Activated CD4-positive, CD25-positive, alpha-beta regulatory T cell treated with anti-CD3 and anti-CD28 coated beads, Interleukin-2, amount 50 U/mL, for 24 hours (primary cell): ENCODE results near the gene SCN4A.
"Not testable (repeated sequence)": the region's sequence is repeated elsewhere in the genome, so short reads cannot be mapped to it uniquely, and the experiment has no call there.

Experiments used
- ATAC-seq, 2 donors: fragments of 150-1000 bp; cut with Tn5 transposase; one replicate each; pipeline ENCODE4 v1.10.0; 2021; ENCODE audit warnings: mild to moderate bottlenecking in 1 of 2, moderate library complexity in 1 of 2

SCN4A gene

DNA sequence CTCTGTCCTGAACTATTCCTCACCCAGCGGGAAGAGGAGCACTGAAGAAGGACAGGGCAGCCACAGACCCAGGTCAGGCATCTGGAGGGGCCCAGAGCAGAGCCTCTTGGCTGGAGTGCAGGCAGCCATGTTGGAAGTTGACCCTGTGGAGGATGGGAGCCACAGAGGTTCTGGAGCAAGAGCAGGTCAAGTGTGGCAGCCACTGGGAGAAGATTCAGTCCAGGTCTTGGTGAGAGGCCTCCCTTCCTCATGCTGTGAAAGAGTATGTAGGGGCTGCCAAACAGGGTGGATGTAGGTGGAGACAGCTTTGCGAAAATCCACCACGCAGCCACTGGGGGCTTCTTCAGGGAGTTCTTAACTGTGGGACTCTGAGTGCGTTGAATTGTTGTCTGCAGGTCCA is 40.0 kb downstream of the SCN4A start:
- no peak for ATAC-seq

DNA sequence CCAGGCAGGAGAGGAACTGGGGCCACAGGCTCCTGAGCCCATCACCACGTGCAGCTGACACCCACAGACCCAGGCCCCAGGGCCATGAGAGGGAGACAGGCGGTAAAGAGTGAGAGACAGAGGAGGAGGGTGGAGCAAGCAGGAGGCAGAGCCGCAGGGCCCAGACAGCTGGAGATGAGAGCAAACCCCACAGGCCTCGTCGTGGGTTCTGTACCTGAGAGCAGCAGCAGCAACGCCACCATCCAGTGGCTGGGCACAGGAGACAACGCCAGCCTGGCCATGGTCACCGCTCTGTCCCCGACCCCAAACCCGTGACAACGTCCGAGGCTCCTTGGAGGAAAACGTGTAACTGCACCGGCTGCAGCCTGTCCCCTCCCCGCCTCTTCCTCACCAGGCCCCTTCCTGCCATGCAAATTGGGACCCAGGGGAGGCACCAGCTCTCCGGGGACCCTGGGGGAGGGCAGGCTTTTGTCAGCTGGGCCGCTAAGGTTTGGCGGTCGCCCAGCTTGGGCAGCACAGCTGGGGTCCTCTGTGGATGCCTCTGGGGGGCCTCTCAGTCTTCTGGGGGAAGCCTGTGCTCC is 40.6 kb downstream of the SCN4A start, which contains the start of gene CD79B:
Gene CD79B (minus strand): TSS at position 351 of the 581 bp plus-strand sequence. CDS start 70 bp downstream, at position 281.
- ATAC-seq = peak; percentile 77 to 78

DNA sequence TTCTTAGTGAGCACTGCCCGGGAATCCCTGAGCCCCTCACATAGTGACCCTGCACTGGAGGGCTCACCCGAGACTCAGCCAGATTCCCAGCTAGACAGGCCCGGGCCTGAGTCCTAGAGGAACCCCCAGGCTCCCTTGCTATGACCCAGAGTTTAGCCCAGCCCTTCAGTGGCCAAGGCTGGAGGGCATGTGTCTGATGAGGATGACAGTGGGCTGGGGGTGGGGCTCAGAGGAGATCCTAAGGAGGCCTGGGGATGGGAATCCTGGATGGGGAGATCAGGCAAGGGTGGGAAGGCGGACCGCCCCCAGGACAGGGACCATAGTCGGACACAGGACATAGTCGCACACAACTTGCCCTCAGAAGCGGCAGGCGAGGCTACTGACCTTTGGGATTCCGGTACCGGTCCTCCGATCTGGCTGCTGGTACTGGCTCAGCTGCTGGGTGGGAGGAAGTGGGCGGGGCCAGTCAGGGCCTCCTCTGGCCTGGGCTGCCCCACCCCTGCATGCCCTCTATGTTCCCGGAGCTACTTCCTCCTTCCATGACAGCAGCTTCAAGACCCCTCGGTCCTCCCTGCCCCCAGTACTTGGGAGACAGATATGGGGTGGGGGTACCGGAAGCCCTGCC is 41.7 kb downstream of the SCN4A start:
- ATAC-seq = peak; percentile 65 to 77

DNA sequence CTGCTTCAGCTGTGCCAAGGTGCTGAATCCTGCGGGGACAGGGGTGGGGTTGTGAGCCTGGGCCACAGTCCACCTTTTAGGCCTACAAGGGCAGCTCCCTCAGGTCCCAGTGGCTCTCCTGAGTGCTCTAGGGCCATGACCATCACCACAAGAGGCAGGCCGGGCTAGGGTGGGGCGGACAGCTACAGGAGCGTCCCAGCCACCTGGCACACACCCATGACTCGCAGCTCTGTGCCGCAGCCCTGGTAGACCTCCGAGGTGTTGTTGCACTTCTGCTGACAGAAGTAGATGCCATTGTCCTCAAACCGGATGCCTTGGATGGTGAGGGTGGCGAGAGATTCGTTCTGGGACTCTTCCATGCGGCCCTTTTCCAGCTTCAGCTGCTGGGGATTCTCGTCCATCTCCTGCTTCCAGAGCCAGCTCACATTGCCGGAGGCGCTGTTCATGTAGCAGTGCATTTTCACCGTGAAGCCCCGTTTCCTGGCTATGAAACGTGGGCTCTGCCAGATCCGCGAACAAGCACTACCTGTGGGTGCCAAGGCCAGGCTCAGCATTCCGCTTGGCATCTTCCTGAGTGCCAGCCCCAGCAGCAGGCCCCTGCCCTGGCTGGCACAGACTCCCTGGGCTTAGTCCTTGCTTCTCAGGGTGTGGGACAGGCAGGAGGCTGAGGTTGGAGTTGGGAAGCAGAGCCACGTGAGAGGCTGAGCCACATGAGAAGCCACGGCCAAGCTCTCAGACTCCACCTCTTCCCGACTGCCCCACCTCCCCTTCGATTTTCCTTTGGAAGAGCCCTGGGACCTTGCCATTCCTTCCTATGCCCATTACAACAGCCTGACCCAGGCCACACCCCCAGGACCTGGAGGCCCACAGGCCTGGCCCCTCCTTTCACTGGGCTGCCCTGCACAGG is 42.6 kb downstream of the SCN4A start:
- no peak for ATAC-seq

DNA sequence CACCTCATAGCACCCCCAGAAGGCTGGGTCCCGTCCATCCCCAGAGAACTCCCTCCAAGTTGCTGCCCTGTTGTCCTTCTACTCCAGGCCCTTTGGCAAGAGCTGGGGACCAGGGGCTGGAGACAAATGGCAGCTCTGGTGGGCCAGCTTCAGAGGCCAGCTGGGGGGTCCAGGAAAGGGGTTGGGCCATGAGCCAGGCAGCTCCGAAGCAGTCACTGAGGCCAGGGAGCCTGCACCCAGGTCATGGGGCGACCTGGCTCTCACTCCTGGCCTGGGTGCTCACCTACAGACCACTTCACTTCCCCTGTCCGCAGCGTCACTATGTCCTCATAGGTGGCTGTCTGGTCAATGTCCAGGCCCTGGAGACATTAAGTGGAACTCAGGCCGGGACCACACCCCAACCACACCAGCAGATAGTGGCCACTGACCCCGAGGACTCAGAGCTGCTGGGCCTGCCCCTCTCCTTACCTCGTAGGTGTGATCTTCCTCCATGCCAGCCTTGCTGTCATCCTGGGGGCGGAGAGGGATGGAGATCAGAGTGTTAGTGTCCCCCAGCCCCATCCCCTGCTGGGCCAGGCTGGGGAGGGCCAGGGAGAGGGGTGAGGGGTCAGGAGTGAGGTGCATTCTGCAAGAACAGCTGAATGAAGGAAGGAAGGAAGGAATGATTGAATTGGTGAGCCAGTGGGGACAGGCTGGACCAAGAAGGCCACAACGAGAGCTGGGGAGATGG is 43.6 kb downstream of the SCN4A start:
- ATAC-seq = no peak

DNA sequence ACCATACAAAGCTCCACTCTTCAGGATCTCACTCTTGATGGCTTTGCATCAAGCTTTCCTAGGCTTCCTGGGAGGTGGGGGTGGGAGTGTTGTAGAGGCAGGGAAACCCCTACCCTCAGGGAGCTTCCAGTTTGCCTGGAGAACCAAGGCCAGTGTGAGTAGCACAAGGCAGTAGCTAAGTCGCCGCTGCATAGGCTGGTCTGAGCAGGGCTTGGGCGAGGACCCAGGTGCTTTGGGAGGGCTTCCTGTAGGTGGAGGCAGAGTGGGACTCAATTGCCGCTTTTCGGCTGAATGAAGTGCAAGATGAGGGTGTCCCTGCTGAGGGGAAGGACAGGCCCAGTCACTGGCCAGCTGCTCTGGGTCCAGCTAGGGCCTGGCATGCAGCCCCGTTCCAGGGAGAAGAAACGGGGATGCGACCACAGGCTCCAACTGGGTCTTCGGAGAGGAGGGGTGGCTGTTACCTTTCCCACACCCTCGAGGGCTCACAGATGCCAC is 44.5 kb downstream of the SCN4A start:
- no peak for ATAC-seq

DNA sequence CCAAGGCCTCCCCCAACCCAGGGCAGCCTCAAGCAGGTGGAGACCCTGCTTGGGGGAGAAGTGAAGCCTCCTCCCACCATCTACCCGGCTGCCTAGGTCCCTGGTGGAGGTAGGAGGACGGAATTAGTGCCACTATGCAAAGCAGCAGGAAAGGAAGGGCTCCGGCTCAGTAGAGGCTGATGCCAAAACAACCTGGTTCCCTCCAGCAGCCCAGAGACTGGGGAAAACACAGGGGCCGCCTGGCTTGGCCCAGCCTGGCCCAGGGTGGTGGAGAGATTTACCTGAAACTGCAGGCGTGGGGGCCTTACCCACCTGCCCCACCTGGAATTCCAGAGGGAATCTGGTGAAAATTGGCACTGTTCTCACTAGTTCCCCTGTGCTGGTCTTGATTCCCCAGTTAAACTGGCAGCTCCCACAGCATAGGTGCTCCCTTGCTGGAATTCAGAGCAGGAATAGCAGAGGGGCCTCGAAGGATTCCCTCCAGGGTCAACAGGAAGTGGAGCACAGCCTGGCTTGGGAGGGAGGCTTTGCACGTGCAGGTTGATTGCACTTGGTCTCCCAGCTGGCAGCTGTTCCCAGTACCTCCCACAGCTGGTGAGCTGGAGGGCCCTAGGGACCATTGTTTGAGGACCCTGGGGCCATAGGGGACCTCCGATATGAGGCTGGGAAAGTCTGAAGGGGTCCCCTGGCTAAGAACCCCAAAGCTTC is 45.1 kb downstream of the SCN4A start:
- ATAC-seq = no peak

DNA sequence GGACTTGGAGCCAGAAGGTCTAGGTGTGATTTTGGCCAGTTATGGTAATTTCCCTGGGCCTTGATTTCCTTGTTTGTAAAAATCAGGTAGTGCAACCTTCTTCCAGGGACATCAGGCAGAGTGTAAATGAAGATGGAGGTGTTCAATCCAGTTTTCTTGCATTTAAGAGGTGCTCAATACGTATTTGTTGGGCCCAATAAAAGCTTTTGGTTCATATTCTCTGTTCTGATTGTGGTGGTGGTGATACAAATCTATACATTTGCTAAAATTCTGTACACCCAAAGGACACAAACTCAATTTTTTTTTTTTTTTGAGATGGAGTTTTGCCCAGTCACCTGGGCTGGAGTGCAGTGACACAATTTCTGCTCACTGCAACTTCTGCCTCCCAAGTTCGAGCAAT is 46.6 kb downstream of the SCN4A start:
- ATAC-seq = no peak

DNA sequence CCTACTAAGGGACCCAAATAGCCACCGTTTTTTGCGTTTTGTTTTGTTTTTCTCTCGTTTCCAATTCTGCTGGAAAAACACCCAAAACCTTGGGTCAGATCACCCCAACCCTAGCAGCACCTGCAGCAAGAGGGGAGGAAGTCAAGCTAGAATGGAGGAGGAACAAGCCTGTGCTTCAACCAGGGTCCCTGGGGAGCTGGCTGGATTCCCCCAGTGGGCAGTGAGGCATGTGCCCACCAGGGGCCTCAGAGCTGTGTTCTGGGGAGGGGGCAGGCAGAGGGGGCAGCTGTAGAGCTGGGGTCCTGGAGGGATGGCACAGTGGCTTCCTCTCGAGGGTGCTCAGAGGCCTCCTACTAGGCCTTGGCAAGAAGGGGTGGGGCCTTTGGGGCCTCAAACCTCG is 47.1 kb downstream of the SCN4A start:
- ATAC-seq = no peak

DNA sequence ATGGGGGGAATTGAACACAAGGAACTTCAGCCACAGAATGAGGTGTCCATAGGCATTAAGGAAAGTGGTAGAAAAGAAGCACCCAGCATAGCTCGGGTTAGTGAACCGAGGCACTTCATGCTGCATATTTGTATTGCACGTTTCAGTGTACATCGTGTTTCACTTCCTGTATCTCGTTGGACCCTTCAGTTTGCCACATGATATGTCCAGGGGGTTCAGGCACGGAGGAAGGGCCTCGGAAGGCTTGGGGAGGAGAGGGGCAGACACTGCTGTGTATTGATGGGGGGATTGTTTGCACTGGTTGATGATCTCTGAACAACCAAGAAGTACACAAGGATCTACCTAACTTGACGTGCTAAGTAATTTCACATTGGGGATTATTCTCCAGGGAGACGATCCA is 50.3 kb downstream of the SCN4A start:
- not testable (repeated sequence) for ATAC-seq

DNA sequence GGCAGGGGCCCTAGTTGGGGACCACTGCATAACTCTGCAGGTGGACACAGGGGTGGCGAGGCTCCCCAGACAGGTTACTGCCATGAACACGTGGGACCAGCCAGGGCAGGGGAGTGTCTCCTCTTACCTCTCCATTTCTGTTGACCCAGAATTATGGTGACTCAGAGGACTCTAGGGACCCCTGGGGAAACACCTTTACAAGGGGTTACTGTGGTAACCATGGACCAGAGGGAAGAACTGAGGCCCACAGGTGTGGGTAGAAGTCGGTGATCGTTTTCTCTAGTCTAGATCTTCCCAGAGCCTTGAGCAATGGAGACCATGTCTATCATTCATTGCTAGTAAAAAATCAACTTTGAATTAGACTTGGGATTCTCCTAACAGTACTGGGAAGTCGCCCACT is 51.9 kb downstream of the SCN4A start:
- ATAC-seq = not testable (repeated sequence)

DNA sequence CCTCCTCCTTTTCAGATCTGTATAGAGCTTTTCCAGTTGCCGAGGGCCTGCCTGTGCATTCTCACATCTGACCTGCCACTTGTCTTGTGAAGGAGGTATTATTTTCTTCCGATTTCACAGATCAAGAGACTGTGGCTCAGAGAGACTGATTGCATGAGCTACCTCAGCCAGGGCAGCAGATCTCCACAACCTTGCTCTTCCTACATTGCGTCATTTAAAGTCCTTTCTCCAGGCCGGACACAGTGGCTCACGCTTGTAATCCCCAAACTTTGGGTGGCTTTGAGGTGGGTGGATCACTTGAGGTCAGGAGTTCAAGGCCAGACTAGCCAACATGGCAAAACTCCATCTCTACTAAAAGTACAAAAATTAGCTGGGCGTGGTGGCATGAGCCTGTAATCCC is 52.7 kb downstream of the SCN4A start:
- not testable (repeated sequence) for ATAC-seq

DNA sequence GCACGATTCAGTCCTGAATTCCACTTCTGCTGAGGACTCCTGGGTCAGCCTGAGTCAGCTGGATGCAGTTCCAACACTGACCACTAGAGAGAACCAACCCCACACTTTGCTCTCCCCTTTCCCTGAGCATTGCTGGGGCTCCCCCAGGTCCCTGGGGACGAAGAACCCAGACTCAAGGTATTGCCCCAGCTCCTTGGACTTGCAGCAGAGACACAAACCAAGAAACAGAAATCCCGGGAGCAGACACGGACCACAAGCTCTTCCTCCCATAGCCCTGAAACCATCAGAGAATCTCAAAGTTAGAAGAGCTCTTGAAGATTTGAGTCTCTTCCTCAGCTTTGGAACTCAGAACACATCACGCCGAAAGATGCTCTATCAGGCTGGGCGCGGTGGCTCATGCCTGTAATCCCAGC is 53.4 kb downstream of the SCN4A start:
- ATAC-seq = peak; percentile 88 to 89

DNA sequence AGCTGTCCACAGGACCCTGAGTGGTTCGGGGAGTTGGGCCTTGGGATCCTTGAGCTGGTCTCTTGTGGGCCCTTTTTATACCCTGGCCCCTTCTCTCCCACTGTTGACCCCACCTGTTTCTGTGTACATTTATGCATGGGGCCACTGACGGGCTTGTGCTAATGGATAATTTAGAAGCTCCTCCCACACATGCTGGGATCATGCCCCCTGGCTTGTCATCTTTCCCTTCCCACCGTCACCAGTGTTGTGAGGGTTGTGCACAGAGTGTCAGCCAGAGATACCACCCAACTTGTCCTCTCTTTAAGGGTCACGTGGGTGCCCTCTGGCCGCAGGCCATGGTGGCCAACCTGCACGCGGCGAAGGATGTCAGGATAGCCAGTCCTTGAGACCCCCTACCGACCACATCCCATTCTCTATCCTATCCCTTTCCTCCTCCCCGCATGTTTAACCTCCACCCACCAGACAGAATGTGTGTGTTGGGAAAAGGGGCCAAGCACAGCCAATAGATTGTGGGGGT is 53.9 kb downstream of the SCN4A start, which contains the start of gene GH1:
Gene GH1 (minus strand): TSS at position 51 of the 517 bp plus-strand sequence. CDS start 63 bp downstream, outside the sequence.
- ATAC-seq = not testable (repeated sequence)

DNA sequence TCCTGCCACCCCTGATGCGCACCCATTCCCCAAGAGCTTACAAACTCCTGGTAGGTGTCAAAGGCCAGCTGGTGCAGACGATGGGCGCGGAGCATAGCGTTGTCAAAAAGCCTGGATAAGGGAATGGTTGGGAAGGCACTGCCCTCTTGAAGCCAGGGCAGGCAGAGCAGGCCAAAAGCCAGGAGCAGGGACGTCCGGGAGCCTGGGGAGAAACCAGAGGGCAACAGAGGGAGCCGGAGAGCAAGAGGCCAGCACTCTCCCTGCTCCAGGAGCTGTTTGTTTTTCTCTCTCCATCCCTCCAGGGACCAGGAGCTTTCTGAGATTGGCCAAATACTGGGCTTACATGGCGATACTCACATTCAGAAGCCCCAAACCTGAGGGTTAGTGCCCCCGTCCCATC is 54.4 kb downstream of the SCN4A start:
- no peak for ATAC-seq

DNA sequence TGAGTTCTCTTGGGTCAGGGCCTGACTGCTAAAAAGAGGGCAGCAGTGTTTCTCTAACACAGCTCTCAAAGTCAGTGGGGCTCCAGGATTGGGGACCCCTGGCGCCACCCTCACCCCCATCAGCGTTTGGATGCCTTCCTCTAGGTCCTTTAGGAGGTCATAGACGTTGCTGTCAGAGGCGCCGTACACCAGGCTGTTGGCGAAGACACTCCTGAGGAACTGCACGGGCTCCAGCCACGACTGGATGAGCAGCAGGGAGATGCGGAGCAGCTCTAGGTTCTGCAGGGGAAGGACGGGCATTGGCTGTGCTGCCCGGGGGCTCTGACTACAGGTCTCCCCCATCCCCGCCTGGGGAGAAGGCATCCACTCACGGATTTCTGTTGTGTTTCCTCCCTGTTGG is 55.1 kb downstream of the SCN4A start:
- no peak for ATAC-seq

DNA sequence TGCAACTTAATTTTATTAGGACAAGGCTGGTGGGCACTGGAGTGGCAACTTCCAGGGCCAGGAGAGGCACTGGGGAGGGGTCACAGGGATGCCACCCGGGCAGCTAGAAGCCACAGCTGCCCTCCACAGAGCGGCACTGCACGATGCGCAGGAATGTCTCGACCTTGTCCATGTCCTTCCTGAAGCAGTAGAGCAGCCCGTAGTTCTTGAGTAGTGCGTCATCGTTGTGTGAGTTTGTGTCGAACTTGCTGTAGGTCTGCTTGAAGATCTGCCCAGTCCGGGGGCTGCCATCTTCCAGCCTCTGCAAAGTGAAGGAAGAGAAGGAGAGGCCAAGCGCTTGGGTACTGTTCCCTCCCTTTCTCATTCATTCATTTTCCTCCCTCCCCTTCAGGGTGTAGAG is 55.5 kb downstream of the SCN4A start:
- not testable (repeated sequence) for ATAC-seq

DNA sequence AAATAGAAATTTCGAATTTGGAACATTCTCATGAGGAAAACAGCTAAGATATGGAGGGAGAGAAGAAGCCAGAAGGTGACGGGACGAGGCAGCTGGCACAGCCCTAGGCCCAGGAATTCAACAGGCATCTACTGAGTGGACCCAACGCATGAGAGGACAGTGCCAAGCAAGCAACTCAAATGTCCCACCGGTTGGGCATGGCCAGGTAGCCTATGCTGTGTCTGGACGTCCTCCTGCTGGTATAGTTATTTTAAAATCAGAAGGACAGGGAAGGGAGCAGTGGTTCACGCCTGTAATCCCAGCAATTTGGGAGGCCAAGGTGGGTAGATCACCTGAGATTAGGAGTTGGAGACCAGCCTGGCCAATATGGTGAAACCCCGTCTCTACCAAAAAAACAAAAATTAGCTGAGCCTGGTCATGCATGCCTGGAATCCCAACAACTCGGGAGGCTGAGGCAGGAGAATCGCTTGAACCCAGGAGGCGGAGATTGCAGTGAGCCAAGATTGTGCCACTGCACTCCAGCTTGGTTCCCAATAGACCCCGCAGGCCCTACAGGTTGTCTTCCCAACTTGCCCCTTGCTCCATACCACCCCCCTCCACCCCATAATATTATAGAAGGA is 56.0 kb downstream of the SCN4A start:
- ATAC-seq = no peak

DNA sequence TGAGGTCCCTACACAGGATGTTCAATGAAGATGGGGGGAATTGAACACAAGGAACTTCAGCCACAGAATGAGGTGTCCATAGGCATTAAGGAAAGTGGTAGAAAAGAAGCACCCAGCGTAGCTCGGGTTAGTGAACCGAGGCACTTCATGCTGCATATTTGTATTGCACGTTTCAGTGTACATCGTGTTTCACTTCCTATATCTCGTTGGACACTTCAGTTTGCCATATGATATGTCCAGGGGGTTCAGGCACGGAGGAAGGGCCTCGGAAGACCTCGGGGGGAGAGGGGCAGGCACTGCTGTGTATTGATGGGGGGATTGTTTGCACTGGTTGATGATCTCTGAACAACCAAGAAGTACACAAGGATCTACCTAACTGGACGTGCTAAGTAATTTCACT is 57.0 kb downstream of the SCN4A start:
- not testable (repeated sequence) for ATAC-seq

DNA sequence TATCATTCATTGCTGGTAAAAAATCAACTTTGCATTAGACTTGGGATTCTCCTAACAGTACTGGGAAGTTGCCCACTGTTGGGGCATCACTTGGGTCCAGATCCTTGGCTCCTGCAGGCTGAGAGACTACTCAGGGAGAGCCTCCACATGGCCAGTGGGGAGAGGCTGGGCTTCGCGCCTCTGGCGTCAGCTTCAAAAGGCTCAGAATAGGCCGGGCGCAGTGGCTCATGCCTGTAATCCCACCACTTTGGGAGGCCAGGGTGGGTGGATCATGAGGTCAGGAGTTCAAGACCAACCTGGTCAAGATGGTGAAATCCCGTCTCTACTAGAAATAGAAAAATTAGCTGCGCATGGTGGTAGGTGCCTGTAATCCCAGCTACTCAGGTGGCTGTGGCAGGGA is 58.2 kb downstream of the SCN4A start:
- ATAC-seq = no peak

DNA sequence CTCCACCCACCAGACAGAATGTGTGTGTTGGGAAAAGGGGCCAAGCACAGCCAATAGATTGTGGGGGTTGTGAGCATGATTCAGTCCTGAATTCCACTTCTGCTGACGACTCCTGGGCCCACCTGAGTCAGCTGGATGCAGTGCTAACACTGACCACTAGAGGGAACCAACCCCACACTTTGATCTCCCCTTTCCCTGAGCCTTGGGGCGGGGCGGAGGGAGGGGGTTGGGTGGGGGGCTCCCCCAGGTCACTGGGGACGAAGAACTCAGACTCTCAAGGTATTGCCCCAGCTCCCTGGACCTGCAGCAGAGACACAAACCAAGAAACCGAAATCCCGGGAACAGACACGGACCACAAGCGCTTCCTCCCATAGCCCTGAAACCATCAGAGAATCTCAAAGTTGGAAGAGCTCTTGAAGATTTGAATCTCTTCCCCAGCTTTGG is 61.0 kb downstream of the SCN4A start:
- peak; percentile 73 to 76 for ATAC-seq
